LNCAP (cell line): ENCODE data around the gene WNK2.

Experiments
- CTCF ChIP-seq: fragments of 450-650 bp; IDR thresholded peaks from 2 replicates; pipeline ENCODE4 v1.5.1; 2017; ENCODE audit warnings: mild to moderate bottlenecking

The WNK2 gene

GRCh38 chr9:93308676-93309075 lies 124.7 kb downstream of the WNK2 start:
- TF ChIP-seq CTCF, result no peak

- TF ChIP-seq CTCF, result no peak
Observed at GRCh38 chr9:93309889-93310425, 126.0 kb downstream of the WNK2 start.

- TF ChIP-seq CTCF, result no peak
Observed at GRCh38 chr9:93315118-93315517, 131.2 kb downstream of the WNK2 start.

- TF ChIP-seq CTCF, result no peak
Observed at GRCh38 chr9:93315960-93316359, 132.0 kb downstream of the WNK2 start.

- TF ChIP-seq CTCF, result no peak
Observed at GRCh38 chr9:93316726-93317494, 133.0 kb downstream of the WNK2 start.

- no peak for TF ChIP-seq CTCF
Observed at GRCh38 chr9:93317495-93318094, 133.7 kb downstream of the WNK2 start.

GRCh38 chr9:93318480-93318879 lies 134.5 kb downstream of the WNK2 start:
- TF ChIP-seq CTCF, result no peak
